GM21529 (cell line): ENCODE data around the gene ZNF277.
"Not testable (repeated sequence)": the region's sequence is repeated elsewhere in the genome, so short reads cannot be mapped to it uniquely, and the experiment has no call there.

Source experiments
- ATAC-seq: cut with Tn5 transposase; IDR thresholded peaks from one replicate; pipeline ENCODE4 v1.9.1; 2021; ENCODE audit not compliant: unreplicated experiment

Gene ZNF277

GRCh38 chr7:112207765-112208164, 1.3 kb downstream of the ZNF277 start:
- no peak for ATAC-seq

- ATAC-seq = no peak
Measured at GRCh38 chr7:112211348-112211907, 4.9 kb downstream of the ZNF277 start.

- no peak for ATAC-seq
Measured at GRCh38 chr7:112212571-112212970, 6.1 kb downstream of the ZNF277 start.

- ATAC-seq = no peak
Measured at GRCh38 chr7:112213735-112214134, 7.2 kb downstream of the ZNF277 start.

- ATAC-seq = no peak
Measured at GRCh38 chr7:112214268-112214667, 7.8 kb downstream of the ZNF277 start.

- no peak for ATAC-seq
Measured at GRCh38 chr7:112214883-112215282, 8.4 kb downstream of the ZNF277 start.

- ATAC-seq = no peak
Measured at GRCh38 chr7:112215787-112216186, 9.3 kb downstream of the ZNF277 start.

GRCh38 chr7:112220877-112221434, 14.5 kb downstream of the ZNF277 start:
- no peak for ATAC-seq

GRCh38 chr7:112223310-112223709, 16.8 kb downstream of the ZNF277 start:
- no peak for ATAC-seq

- no peak for ATAC-seq
Measured at GRCh38 chr7:112224186-112224585, 17.7 kb downstream of the ZNF277 start.

GRCh38 chr7:112225006-112225405, 18.5 kb downstream of the ZNF277 start:
- no peak for ATAC-seq

- no peak for ATAC-seq
Measured at GRCh38 chr7:112226701-112227276, 20.3 kb downstream of the ZNF277 start.

- no peak for ATAC-seq
Measured at GRCh38 chr7:112228632-112229031, 22.1 kb downstream of the ZNF277 start.

GRCh38 chr7:112232212-112232978, 25.9 kb downstream of the ZNF277 start:
- no peak for ATAC-seq

GRCh38 chr7:112233048-112233697, 26.7 kb downstream of the ZNF277 start:
- ATAC-seq = no peak

GRCh38 chr7:112234147-112234546, 27.7 kb downstream of the ZNF277 start:
- ATAC-seq = no peak

- ATAC-seq = no peak
Measured at GRCh38 chr7:112236597-112236996, 30.1 kb downstream of the ZNF277 start.

- no peak for ATAC-seq
Measured at GRCh38 chr7:112238330-112238729, 31.8 kb downstream of the ZNF277 start.

GRCh38 chr7:112238852-112239610, 32.5 kb downstream of the ZNF277 start:
- no peak for ATAC-seq

GRCh38 chr7:112248598-112248997, 42.1 kb downstream of the ZNF277 start:
- ATAC-seq = no peak

- not testable (repeated sequence) for ATAC-seq
Measured at GRCh38 chr7:112249967-112250366, 43.5 kb downstream of the ZNF277 start.
